Endothelial cell (in vitro differentiated cells): ENCODE data around the gene SCG5. TPM values are rescaled to one million over a fixed set of nuclear protein-coding genes. Genes with fewer than 3 reads are reported as not detected.

Source experiments
- DNase-seq: peaks from one replicate; pipeline ENCODE4 v3.0.0; 2021; ENCODE audit warnings: low spot score
- H3K27ac Mint-ChIP-seq: one replicate; pipeline ENCODE4 v1.8.0; 2021; ENCODE audit warnings: mixed read lengths, inconsistent platforms; ENCODE audit not compliant: unreplicated experiment
- H3K27me3 Mint-ChIP-seq: one replicate; pipeline ENCODE4 v1.8.0; 2021; ENCODE audit warnings: mild to moderate bottlenecking, moderate library complexity, mixed read lengths, inconsistent platforms; ENCODE audit not compliant: unreplicated experiment
- H3K36me3 Mint-ChIP-seq: one replicate; pipeline ENCODE4 v1.8.0; 2021; ENCODE audit warnings: mild to moderate bottlenecking, low read depth, mixed read lengths, inconsistent platforms; ENCODE audit not compliant: unreplicated experiment
- H3K4me1 Mint-ChIP-seq: one replicate; pipeline ENCODE4 v1.8.0; 2021; ENCODE audit warnings: mild to moderate bottlenecking, mixed read lengths, inconsistent platforms; ENCODE audit not compliant: unreplicated experiment
- H3K4me3 Mint-ChIP-seq: one replicate; pipeline ENCODE4 v1.8.0; 2021; ENCODE audit warnings: mild to moderate bottlenecking, mixed read lengths, inconsistent platforms; ENCODE audit not compliant: unreplicated experiment
- H3K9me3 Mint-ChIP-seq: one replicate; pipeline ENCODE4 v1.8.0; 2021; ENCODE audit warnings: mixed read lengths, inconsistent platforms; ENCODE audit not compliant: unreplicated experiment
- CTCF ChIP-seq: fragments of 200-600 bp; sonication (generic); IDR thresholded peaks from one replicate; pipeline ENCODE4 v1.5.0; 2021; ENCODE audit warnings: antibody characterized with exemption; ENCODE audit not compliant: unreplicated experiment
- total RNA-seq: library from RNA; stranded (reverse); fragmentation: NEBNext Ultra II Directional; extraction: Animal tissue kit (Norgen Biotek cat#: 25700); gene quantifications from one replicate; pipeline ENCODE4 v1.2.1, GENCODE V29; 2021; ENCODE audit not compliant: unreplicated experiment

Gene SCG5
- total RNA-seq, 1 donor from 2014 or later, result 15.6 TPM

GRCh38 chr15:32656496-32656895 is 15.0 kb downstream of the SCG5 start:
- no peaks in the 10 kb centered on the region for H3K9me3 Mint-ChIP-seq
- H3K36me3 Mint-ChIP-seq, result no peaks in the 10 kb centered on the region
- TF ChIP-seq CTCF, result no peak
- H3K27me3 Mint-ChIP-seq, result peaks cover 1% of the 10 kb centered on the region
- no peak overlapping the region for H3K27ac Mint-ChIP-seq
- no peak overlapping the region for H3K4me3 Mint-ChIP-seq
- DNase-seq, result no peak
- peaks cover 2% of the 10 kb centered on the region for H3K4me1 Mint-ChIP-seq

GRCh38 chr15:32657198-32657883 is 15.8 kb downstream of the SCG5 start:
- H3K27me3 Mint-ChIP-seq, result peaks cover 1% of the 10 kb centered on the region
- H3K4me1 Mint-ChIP-seq, result peaks cover 2% of the 10 kb centered on the region
- TF ChIP-seq CTCF, result no peak
- peak overlapping the region; percentile 17 for H3K4me3 Mint-ChIP-seq
- no peaks in the 10 kb centered on the region for H3K36me3 Mint-ChIP-seq
- no peak overlapping the region for H3K27ac Mint-ChIP-seq
- DNase-seq, result no peak
- H3K9me3 Mint-ChIP-seq, result no peaks in the 10 kb centered on the region

- no peaks in the 10 kb centered on the region for H3K36me3 Mint-ChIP-seq
- H3K27me3 Mint-ChIP-seq, result peaks cover 3% of the 10 kb centered on the region
- no peak for DNase-seq
- no peak overlapping the region for H3K27ac Mint-ChIP-seq
- no peaks in the 10 kb centered on the region for H3K9me3 Mint-ChIP-seq
- no peak for TF ChIP-seq CTCF
- peaks cover 2% of the 10 kb centered on the region for H3K4me1 Mint-ChIP-seq
- H3K4me3 Mint-ChIP-seq, result peak overlapping the region; percentile 17
Observed at GRCh38 chr15:32657941-32658340, 16.4 kb downstream of the SCG5 start.

- no peak for DNase-seq
- Mint-ChIP-seq H3K4me1 (peaks cover 2% of the 10 kb centered on the region), H3K27me3 (peaks cover 3% of the 10 kb centered on the region), H3K4me3 (no peak overlapping the region), H3K9me3 (no peaks in the 10 kb centered on the region), H3K36me3 (no peaks in the 10 kb centered on the region), H3K27ac (no peak overlapping the region)
- no peak for TF ChIP-seq CTCF
Observed at GRCh38 chr15:32659340-32660155, 18.0 kb downstream of the SCG5 start.

GRCh38 chr15:32663671-32664070 is 22.2 kb downstream of the SCG5 start:
- TF ChIP-seq CTCF, result no peak
- Mint-ChIP-seq H3K27ac (no peak overlapping the region), H3K36me3 (no peaks in the 10 kb centered on the region), H3K9me3 (no peaks in the 10 kb centered on the region), H3K4me1 (no peaks in the 10 kb centered on the region), H3K27me3 (peaks cover 5% of the 10 kb centered on the region), H3K4me3 (no peak overlapping the region)
- no peak for DNase-seq
